SIG-M5 (cell line): ENCODE results near the gene ENTPD6.

Experiments used
- DNase-seq: peaks from one replicate; lab custom pipeline; 2025; lab: John Stamatoyannopoulos, UW

Gene ENTPD6

DNA sequence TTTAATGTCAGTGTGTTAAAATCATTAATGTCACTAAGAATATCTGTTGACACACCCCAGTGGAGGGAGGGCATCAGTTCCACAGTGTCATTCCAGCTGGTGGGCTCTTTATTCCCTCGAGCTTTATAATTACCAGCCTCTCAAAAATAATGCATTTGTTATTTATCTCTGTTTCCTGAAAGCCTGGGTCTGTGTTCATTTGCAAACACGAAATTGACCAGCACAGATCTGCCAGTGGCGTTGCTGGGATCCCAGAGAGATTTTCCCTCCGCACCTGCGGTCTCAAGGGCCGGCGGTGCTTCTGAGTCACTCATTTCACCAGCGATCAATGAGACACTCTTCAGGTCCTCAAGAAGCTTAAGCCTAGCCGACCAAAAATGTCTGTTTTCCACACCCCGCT is 46.7 kb downstream of the ENTPD6 start:
- DNase-seq = no peak

GRCh38 chr20:25243416-25243979 is 48.0 kb downstream of the ENTPD6 start:
- no peak for DNase-seq

GRCh38 chr20:25244976-25245375 is 49.5 kb downstream of the ENTPD6 start:
- DNase-seq = no peak

DNA sequence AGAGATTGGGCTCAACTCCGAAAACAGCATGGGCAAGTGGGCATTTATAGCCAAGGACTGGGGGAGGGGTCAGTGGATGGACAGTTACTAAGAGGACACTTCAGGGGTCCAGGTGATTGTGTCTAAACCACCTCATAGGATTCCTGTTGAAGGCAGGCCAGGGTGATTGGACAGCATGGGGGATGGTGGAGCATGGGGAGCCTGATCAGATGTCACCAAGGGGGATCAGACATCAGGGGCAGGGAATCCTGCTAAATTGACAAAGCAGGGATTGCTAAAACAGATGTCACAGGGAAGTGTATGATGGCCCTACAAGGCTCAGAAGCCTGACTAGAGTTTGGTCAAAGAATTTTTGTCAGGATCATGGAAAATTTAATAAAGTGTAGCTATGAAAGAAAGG is 49.9 kb downstream of the ENTPD6 start:
- no peak for DNase-seq

DNA sequence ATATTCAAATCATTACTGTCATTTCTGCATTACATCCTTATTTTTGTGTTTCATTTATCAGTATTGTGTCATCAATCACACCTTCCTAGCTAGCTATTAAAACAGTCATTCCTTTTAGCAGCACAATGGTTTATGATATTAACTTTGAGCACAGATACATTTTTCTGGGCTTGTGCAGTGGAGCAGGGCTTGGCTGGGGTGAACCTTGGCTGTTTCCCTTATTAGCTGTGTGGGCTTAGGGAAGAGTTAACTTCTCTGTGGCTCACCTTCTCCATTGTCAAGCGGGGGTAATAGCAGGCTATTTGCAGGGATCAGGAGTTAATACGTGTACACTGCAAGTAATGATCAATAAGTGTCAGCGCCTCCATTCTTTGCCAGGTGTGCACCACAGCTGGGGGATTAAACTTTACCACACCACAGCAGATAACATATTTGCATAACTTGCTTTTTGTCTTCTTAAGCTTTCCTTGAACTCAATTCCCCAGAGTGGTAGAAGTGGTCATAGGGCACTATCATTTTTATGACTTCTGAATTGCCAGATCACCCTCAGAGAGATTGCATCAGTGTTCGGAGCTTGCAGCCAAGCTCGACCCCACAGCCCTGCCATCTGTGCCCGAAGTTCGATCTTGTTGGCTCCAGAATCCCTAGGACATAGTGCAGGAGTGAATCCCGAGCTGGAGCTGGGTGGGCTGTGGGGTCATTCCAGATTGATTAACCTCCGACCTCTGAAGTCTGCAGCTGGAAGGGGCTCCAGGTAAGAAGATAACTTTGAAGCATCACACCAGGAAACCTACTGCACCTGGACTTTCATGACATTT is 50.9 kb downstream of the ENTPD6 start:
- no peak for DNase-seq

GRCh38 chr20:25247000-25247517 is 51.5 kb downstream of the ENTPD6 start:
- DNase-seq = no peak

DNA sequence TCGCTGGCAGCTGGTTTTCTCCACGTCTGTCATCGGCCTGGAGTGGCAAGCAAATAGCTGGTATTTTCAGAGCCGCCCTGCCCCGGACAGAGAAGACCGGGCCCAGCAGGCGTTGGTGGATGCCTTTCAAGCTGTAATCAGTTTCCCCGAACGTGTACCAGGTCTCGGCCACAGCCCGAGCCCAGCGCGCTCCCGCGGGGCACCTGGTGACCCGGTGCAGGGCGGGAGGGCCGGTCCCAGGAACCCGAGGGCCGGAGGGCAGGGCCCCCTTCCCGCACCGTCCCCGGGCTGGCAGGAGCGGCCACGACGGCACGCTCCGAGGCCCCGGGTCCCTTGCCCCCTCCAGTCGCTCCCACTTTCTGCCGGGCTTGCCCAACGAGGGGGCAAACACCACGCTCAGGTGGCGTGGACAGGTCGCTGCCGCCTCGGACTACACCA is 52.0 kb downstream of the ENTPD6 start:
- no peak for DNase-seq

- peak; percentile 20 for DNase-seq
Observed at GRCh38 chr20:25247956-25248785, 52.7 kb downstream of the ENTPD6 start, which contains the start of gene PYGB. PYGB (plus strand) TSS chr20:25248085; CDS start chr20:25248179, 94 bp downstream.

GRCh38 chr20:25248786-25249172 is 53.3 kb downstream of the ENTPD6 start:
- no peak for DNase-seq

GRCh38 chr20:25249198-25249931 is 53.9 kb downstream of the ENTPD6 start:
- no peak for DNase-seq

DNA sequence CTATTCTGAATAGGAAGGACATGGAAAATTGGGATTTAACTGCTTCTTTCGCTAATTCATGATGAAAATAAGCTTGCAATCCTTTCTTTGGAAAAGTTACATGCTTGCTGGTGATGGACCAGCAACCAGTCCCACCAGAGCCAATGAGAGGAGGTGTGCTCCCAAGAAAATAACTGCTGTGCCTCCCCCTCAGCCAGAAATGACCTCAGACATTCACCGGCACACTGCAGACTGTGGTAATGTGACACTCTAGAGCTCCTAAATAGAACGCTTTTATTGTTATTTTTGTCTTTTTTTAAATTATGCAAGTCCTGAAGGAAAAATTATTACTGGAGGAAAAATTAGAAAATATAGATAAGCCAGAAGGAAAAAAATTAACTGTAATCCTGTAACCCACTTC is 55.0 kb downstream of the ENTPD6 start:
- DNase-seq = no peak

- no peak for DNase-seq
Observed at GRCh38 chr20:25251019-25251418, 55.5 kb downstream of the ENTPD6 start.

- no peak for DNase-seq
Observed at GRCh38 chr20:25251558-25251957, 56.0 kb downstream of the ENTPD6 start.

GRCh38 chr20:25252230-25252651 is 56.7 kb downstream of the ENTPD6 start:
- no peak for DNase-seq

DNA sequence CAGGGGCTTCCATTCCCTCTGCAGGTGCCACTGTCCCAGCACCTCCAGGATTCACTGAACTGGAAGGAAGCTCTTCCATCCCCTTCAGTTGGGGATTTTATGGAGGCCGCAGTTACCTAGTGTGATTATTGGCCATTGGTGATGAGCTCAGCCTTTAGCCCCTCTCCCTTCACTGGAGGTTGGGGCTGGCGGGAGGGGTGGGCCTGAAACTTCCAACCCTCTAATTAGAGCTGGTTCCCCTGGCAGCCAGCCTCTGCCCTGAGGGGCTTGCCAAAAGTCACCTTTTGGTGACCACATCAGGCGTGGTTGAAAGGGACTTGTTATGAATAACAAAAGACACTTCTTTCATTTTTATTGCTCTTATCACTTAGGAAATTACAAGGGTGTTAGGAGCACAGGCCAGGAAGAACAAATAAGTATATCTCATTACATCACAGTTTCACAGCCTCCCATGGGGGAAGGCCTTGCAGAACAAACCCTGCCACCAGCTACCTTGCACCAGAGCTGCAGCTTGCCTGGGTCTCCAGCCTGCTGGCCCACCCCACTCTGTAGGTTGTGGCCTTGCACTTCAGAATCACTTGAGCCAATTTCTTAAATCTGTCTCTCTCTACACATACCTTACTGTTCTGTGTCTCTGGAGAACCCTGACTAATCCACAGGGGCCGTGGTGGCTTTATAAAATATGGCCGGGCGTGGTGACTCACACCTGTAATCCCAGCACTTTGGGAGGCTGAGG is 57.3 kb downstream of the ENTPD6 start:
- no peak for DNase-seq

GRCh38 chr20:25253606-25254275 is 58.2 kb downstream of the ENTPD6 start:
- no peak for DNase-seq

DNA sequence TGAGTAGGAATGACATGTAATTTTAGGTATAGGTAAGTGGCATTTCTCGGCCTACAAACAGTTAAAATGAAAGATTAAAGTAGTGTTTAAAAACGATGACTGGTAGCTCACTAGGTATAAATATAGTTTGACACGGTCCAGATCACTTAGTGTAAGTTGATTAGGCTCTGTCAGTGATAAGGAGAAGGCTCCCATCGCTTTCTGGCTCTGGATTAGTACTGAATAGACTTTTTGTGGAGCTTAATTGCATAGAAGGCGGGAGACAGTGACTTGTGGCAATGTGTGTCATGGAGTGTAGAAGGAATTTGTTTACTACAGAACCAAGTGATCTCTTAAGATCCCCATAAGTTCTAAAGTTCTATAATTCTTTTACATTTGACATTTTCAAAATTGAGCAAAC is 59.1 kb downstream of the ENTPD6 start:
- DNase-seq = no peak

GRCh38 chr20:25254986-25255680 is 59.6 kb downstream of the ENTPD6 start:
- no peak for DNase-seq

DNA sequence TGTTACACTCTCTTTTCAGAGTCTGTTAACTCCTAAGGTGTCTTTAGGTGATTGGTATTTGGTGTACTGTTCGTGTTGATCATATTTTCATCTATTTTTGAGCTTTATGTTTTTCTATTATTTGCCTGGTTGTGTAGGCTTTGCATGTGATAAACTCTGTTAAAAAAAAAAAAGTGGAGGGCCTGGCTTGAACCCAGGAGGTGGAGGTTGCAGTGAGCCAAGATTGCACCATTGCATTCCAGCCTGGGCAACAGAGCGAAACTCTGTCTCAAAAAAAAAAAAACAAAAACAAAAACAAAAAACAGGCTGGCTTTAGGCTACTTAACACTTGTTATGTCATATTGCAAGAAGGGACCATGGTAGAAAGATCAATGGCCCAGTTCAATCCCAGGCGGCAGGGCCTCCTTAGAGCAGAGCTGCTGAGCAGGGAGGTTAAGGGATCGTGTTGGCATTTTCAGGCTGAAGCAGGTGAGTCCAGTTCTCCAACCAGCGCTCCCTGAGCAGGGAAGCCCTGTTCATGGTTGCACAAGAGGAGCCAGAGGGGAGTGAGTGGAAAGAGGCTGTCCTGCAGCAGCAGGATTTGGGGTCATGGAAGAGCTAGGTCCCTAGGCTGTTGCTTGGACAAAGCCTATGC is 60.8 kb downstream of the ENTPD6 start:
- DNase-seq = no peak
